Kidney glomerular epithelial cell (primary cell): ENCODE data around the gene NCOA5.

Experiments used
- DNase-seq: peaks from one replicate; lab custom pipeline; 2025; lab: John Stamatoyannopoulos, UW

The NCOA5 gene

DNA sequence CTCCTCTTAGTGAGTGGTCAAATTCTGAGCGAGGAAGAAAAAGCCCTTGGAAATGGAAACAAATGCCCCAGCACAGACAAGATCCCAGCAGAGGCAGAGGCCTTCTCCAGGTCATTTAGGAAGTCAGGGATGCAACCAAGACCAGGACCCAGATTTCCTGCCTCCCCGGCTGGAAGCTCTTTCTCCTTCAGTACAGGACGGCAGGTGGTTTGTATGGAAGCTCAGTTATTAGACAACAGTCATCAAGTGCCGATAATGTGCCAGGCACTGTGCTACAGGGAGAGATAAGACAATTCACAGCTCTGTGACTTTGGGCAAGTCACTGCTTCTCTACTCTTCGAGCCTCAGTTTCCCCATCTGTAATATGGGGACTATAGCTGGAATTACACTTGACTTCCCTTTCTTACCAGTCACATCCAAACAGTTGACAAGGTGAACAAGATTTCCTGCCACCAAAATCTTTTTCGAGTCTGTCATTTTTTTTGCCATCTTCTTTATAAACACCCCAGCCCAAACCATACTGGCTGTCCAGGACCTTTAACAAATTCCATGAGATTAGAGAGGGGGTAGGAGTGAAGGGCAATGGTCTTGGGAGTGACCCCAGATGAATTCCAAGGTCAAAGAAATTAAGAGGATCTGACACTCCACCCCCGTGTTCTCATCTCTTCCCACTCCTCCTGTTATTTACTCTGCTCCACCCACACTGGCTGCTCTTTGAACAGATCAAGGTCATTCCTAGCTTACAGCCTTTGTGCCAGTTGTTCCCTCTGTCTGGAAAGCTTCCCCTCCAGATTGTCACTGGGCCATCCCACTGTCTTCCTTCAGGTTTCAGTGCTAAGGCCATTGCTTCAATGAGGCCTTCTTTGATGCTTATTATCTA, 75.0 kb downstream of the NCOA5 start:
- no peak for DNase-seq

DNA sequence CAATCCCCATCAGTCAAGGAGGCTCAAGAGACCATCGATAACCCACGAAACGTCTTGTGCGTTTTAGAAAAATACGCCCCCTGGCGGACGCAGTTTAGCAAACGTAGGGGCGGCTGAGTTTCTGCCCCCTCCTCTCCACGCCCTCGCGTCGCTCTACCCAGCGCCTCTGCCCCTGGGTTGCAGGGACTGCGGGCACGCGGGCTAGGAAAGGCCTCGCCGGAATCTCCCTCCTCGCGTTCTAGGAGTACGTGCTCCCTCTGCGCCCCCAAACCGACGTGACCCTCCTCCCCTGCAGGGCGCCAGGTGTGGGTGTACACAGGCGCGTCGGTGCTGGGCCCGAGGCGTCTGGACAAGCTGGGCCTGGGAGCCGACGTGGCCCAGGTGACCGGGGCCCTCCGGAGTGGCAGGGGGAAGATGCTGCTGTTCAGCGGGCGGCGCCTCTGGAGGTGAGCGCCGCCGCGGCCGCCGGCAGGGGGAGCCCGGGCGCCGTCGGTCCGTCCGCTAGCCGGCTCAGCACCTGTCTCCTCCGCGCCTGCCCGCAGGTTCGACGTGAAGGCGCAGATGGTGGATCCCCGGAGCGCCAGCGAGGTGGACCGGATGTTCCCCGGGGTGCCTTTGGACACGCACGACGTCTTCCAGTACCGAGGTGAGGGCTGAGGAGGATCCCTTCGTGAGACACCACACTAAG, 75.8 kb downstream of the NCOA5 start:
- DNase-seq: peak; percentile 3

- no peak for DNase-seq
Measured at GRCh38 chr20:46013322-46013828, 76.4 kb downstream of the NCOA5 start.

- no peak for DNase-seq
Measured at GRCh38 chr20:46012921-46013320, 76.8 kb downstream of the NCOA5 start.

- peak; percentile 7 for DNase-seq
Measured at GRCh38 chr20:46011631-46012482, 77.9 kb downstream of the NCOA5 start.
